Ishikawa (cell line): ENCODE results near the gene SV2B.

Source experiments
- CEBPB ChIP-seq: IDR thresholded peaks from 2 replicates; pipeline ENCODE4 v1.6.1; 2012
- CREB1 ChIP-seq: IDR thresholded peaks from 2 replicates; pipeline ENCODE4 v1.6.1; 2012; ENCODE audit warnings: low read depth
- FOXM1 ChIP-seq: IDR thresholded peaks from 2 replicates; pipeline ENCODE4 v1.6.1; 2012; ENCODE audit warnings: low read depth, borderline replicate concordance
- MAX ChIP-seq: IDR thresholded peaks from 2 replicates; pipeline ENCODE4 v1.6.1; 2012
- NFIC ChIP-seq: IDR thresholded peaks from 2 replicates; pipeline ENCODE4 v1.6.1; 2012
- TAF1 ChIP-seq: IDR thresholded peaks from 2 replicates; pipeline ENCODE4 v1.6.1; 2012; ENCODE audit warnings: low read depth, mild to moderate bottlenecking
- TEAD4 ChIP-seq: IDR thresholded peaks from 2 replicates; pipeline ENCODE4 v1.6.1; 2012
- YY1 ChIP-seq: IDR thresholded peaks from 2 replicates; pipeline ENCODE4 v1.6.1; 2012; ENCODE audit warnings: low read depth
- TF ChIP-seq, protein P1 (sequence below): IDR thresholded peaks from 2 replicates; pipeline ENCODE4 v1.6.1; 2012; ENCODE audit warnings: low read depth, mild to moderate bottlenecking

DNA sequence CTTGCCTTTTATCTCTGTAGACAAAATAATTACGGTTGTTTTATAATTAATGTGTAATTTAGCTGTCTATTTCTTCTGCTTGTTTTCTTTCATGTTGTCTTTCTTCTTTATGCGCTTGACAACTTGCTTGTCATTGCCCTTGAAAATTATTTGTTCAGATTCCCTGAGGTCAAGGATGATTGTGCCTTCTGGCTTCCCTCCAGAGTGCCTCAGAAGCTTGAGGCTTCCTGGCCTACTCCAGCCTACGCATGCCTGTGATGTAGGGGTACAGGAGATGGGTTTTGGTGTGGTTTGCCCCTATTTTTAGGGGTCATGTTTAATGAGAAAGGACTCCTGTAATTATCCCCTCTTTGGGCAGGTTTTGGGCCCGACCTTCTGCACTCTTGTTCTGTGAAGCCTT, 231.5 kb downstream of the SV2B start:
- TF ChIP-seq TEAD4 (no peak), CREB1 (no peak), MAX (no peak), NFIC (no peak), CEBPB (no peak), TAF1 (no peak), FOXM1 (no peak), YY1 (no peak)
- TF ChIP-seq, protein P1, sequence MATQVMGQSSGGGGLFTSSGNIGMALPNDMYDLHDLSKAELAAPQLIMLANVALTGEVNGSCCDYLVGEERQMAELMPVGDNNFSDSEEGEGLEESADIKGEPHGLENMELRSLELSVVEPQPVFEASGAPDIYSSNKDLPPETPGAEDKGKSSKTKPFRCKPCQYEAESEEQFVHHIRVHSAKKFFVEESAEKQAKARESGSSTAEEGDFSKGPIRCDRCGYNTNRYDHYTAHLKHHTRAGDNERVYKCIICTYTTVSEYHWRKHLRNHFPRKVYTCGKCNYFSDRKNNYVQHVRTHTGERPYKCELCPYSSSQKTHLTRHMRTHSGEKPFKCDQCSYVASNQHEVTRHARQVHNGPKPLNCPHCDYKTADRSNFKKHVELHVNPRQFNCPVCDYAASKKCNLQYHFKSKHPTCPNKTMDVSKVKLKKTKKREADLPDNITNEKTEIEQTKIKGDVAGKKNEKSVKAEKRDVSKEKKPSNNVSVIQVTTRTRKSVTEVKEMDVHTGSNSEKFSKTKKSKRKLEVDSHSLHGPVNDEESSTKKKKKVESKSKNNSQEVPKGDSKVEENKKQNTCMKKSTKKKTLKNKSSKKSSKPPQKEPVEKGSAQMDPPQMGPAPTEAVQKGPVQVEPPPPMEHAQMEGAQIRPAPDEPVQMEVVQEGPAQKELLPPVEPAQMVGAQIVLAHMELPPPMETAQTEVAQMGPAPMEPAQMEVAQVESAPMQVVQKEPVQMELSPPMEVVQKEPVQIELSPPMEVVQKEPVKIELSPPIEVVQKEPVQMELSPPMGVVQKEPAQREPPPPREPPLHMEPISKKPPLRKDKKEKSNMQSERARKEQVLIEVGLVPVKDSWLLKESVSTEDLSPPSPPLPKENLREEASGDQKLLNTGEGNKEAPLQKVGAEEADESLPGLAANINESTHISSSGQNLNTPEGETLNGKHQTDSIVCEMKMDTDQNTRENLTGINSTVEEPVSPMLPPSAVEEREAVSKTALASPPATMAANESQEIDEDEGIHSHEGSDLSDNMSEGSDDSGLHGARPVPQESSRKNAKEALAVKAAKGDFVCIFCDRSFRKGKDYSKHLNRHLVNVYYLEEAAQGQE = no peak
